Pons (tissue), 1 donor: ENCODE data around the gene IKZF4.
"Not testable (repeated sequence)": the region's sequence is repeated elsewhere in the genome, so short reads cannot be mapped to it uniquely, and the experiment has no call there.

ENCODE experiments used
- DNase-seq: peaks from one replicate; pipeline ENCODE4 v3.0.0-alpha.2; 2016; ENCODE audit warnings: low spot score

Gene IKZF4

DNA sequence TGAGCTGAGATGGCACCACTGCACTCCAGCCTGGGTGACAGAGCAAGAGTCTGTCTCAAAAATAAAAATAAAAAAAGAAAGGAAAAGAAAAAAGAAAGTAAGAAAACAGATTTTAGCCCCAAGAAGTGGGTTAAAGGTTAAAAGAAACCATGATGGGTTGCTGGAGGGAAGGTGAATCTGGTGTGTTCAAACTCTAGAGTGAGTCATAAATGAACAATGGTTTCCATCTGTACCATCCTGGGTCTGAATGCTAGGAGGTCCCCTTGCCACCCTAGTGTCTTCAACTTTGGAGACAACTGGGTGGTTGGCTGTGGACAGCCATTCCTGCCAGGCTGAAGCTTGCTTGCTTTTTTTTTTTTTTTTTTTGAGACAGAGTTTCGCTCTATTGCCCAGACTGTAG, 19.3 kb downstream of the IKZF4 start:
- no peak for DNase-seq

DNA sequence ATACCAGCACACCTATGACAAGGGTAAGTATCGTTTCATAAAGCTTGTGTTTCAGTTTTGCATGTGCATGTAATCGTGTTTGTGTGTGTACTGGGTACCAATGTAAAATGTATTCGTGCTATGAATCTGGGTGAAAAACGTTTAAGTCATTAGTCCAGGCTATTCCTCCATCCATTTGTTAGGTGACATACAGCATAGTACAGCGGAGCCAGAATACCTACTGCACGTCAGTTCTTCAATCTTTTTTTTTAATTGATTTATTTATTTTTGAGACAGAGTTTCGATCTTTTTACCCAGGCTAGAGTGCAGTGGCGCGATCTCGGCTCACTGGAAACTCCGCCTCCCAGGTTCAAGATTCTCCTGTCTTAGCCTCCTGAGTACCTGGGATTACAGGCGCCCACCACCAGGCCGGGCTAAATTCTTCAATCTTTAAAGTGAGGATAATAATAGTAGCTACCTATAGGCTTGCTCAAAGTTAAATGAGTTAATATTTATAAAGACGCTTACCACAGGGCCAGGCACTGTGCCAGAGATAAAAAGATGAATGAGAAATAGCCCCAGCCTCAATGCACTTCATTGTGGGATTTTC, 20.2 kb downstream of the IKZF4 start:
- no peak for DNase-seq

DNA sequence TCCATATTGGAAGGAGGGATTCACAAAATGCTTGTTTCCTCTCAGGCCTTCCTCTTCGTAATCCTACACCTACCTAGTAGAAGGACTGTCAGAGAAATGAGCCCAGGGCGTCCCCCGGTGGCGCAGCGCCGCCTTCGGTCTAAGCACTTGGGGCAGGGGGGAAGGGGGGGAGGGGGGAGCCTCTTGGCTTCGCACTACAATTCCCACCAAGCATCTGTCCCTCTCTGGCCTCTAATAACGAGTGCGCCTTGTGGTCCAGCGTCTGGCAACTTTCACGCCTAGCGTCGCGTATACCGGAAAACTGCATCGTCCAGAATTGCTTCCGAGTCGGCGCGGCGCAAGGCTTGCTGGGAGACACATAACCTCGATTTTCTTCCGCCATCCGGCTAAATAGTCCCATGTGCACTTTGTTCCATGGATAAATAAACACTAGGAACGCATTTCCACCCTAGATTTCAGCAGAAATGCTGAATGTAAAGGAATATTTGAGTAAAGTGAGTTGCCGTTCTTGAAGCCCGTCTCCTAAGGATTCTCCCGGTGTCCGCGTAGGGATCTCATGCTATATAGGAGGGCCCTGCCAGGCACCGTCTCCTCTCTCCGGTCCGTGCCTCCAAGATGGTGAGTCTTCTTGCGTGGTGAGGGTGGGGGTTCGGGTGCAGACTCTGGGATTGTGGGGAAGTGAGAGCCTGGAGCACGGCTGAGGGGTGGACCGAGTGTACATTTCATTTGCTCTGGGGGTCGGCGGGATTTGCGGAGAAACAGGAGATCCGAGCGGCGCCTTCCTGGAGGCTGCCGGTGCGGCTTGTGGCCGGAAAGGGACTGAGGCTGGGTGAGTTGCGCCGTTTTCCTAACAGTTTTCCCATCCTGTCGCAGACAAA, 20.9 kb downstream of the IKZF4 start, which contains the start of gene RPS26:
RPS26 (plus strand) TSS at position 367 of the 878 bp plus-strand sequence; CDS start at position 616, 249 bp downstream.
- DNase-seq, result peak; percentile 99

DNA sequence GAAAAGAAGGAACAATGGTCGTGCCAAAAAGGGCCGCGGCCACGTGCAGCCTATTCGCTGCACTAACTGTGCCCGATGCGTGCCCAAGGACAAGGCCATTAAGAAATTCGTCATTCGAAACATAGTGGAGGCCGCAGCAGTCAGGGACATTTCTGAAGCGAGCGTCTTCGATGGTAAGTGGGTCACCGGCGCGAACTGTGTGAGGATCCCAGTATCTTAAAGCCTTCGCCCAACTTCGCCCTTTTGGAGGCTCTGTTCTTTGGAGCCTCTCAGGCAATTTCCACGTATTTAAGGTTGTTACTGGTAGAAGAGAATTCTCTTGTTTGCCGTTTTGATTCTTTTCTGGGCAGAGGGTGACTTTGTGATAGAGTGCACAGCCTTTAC, 21.6 kb downstream of the IKZF4 start:
- not testable (repeated sequence) for DNase-seq

DNA sequence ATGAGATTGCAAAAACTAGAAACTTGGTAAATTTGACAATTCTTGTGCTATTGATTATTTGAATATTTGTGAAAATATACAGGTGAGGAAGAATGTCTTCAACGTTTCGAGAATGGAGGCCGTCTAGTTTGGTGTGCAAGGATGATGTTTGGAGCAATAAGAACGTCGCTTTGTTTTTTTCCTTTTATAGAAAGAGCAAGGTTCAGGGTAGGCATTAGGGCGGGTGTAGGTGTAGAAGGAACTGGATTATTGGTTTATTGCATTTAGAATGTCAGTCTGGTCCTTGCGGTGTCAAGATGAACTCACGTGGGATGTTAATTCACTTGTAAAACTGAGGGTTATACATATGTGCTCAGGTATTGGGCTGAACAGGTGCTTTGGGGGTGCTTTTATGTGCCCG, 22.0 kb downstream of the IKZF4 start:
- no peak for DNase-seq

DNA sequence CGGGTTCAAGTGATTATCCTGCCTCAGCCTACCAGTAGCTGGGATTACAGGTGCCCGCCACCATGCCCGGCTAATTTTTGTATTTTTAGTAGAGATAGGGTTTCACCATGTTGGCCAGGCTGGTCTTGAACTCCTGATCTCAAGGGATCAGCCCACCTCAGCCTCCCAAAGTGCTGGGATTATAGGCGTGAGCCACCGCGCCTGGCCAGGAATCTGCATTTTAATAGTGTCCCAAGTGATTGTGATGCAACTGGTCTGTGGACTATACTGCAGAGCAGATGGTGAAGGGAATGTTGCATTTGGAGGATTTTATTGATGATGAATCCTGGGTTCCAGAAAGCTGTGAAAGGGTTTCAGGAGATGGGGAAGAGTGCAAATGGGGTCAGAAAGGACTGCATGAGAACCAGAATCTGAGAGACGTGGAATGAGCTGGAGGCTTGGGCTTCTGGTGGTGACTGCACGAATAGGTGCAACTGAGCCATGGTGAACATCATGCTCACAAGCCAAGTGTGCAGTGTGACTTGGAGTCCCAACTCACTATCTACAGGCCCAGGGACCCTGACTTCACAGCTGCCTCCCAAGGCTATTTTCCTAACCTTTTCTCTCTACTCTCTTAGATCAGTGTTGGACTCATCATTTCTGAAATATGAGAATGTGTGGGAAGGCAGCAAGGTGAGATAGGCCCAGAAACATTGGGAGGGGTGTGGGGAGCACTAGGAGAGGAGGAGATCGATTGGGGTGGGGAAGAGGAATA, 25.4 kb downstream of the IKZF4 start:
- DNase-seq, result no peak

DNA sequence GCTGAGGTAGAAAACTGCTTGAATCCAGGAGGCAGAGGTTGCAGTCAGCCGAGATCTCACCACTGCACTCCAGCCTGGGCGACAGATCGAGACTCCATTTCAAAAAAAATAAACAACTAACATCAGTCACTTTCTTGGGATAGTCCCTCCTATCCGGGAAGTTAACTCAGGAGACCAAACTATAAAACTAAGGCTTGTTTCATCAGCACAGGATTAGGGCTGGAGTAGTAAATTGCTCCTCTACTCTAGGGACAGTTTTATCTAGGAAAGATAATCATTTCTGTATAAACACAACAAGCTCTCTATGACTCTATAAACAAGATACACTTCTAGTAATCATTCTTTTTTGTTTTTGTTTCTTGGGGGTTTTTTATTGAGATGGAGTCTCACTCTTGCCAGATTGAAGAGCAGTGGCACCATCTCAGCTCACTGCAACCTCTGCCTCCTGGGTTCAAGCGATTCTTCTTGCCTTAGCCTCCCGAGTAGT, 32.6 kb downstream of the IKZF4 start:
- DNase-seq, result no peak

DNA sequence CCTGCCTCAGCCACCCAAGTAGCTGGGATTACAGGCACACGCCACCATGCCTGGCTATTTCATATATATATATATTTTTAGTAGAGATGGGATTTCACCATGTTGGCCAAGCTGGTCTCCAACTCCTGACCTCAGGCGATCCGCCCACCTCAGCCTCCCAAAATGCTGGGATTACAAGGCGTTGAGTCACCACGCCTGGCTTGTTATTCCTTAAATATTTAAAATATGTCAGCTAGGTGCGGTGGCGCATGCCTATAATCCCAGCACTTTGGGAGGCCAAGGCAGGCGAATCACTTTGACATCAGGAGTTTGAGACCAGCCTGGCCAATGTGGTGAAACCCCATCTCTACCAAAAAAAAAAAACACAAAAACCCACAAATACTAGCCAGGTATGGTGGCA, 39.1 kb downstream of the IKZF4 start:
- DNase-seq, result not testable (repeated sequence)

DNA sequence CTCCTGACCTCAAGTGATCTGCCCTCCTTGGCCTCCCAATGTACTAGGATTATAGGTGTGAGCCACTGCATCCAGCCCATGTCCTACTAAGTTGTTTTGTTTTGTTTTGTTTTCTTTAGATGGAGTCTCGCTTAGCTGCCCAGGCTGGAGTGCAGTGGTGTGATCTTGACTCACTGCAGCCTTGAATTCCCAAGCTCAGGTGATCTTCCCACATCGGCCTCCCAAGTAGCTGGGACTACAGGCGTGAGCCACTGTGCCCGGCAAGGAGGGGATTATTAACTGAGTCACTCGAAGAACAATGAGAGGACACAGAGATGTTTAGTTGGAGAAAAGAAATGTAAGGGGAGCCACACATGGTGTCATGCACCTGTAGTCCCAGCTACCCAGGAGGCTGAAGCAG, 41.1 kb downstream of the IKZF4 start:
- DNase-seq, result no peak

DNA sequence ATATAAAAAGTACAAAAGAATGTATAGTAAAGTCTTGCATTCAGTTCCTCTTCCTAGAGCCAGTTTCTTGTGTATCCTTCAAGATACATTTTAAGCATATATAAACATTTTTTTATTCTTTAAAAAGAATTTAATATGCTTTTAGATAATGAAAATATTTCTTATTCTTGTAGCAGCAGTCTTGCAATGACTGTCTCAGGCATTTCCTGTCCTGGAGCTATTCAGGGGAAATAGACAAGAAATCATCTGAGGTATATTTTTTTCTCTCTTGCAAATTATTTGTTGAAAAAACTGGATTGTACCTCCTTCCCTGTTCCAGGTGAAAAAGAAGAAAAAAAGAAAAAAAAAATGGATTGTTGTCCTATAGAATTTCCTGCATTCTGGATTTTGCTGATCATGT, 42.2 kb downstream of the IKZF4 start:
- no peak for DNase-seq

DNA sequence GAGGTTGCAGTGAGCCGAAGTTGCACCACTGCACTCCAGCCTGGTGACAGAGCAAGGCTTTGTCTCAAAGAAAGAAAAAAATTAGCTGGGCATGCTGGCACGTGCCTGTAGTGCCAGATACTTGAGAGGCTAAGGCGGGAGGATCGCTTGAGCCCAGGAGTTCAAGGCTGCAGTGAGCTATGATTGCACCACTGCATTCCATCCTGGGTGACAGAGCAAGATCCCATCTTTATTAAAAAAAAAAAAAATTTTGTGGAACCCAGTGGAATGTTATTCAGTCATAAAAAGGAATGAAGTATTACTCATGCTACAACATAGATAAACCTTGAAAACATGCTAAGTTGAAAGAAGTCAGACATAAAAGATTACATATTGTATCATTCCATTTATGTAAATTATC, 50.8 kb downstream of the IKZF4 start:
- no peak for DNase-seq

DNA sequence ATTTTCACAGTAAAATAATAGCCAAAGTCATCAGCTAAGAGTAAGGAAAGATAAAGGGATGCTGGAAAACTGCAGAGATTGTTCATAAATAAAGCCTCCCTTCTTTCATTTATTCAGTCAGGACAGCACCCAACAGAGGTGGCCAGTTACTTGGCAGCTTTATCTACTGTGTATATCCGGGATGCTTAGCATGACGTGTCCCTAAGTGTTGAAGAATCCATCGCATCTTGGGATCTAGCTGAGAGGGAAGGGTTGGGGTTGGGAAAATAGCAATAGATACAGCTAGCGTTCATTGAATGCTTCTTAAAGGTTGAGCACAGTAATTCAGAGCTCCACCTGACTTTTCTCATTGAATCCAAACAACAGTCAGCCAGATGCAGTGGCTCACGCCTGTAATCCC, 53.6 kb downstream of the IKZF4 start:
- no peak for DNase-seq

DNA sequence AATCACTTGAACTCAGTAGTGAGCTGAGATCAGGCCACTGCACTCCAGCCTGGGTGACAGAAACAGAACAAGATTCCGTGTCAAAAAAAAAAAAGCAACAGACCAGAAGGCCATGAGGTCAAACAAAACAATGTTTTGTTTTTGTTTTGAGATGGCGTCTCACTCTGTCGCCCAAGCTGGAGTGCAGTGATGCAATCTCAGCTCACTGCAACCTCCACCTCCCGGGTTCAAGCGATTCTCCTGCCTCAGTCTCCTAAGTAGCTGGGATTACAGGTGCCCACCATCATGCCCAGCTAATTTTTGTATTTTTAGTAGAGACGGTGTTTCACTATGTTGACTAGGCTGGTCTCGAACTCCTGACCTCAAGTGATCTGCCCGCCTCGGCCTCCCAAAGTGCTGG, 57.1 kb downstream of the IKZF4 start:
- DNase-seq, result not testable (repeated sequence)

DNA sequence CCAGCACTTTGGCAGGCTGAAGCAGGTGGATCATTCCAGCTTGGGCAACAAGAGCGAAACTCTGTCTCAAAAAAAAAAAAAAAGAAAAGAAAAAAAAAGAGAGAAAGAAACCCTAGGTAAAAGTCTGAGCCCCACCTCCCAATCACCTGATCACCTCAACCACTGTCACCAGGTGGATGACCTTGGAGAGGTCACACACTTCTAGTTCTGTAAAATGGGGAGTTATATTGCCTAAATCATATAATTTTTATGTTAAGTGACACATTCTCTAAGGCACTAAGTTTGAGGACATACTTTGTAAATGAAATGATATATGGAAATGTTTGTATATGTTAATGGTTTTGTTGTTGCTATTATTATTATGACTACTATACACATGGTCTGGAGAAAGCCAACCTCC, 57.6 kb downstream of the IKZF4 start:
- DNase-seq, result no peak

DNA sequence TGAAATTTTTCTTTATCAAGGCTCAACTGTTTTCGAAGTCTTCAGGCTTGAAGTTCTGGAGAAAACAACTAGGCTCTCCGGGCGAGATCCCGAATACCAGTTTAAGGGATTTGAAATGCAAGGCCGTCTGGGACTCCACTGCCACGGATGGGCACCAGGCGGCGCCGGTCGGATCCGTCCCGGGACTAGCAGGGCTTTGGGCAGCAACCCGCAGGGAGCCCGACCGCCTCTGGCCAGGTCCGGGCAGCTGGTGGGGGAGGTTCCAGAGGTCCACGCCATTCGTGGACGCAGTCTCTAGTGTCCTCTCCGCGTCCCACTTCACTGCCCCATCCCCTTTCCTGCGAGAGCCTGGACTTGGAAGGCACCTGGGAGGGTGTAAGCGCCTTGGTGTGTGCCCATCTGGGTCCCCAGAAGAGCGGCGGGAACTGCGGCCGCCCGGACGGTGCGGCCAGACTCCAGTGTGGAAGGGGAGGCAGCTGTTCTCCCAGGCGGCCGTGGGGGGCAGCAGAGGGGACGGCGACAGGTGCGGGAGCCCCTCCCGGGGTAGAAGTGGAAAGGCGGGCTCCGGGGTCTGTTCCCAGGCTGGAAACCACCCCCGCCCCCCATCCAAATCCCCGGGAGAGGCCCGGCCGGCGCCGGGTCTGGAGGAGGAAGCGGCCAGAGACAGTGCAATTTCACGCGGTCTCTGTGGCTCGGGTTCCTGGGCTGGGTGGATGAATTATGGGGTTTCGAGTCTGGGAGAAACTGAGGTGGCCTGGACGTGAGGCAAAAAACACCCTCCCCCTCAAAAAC, 58.3 kb downstream of the IKZF4 start:
- peak; percentile 86 for DNase-seq

DNA sequence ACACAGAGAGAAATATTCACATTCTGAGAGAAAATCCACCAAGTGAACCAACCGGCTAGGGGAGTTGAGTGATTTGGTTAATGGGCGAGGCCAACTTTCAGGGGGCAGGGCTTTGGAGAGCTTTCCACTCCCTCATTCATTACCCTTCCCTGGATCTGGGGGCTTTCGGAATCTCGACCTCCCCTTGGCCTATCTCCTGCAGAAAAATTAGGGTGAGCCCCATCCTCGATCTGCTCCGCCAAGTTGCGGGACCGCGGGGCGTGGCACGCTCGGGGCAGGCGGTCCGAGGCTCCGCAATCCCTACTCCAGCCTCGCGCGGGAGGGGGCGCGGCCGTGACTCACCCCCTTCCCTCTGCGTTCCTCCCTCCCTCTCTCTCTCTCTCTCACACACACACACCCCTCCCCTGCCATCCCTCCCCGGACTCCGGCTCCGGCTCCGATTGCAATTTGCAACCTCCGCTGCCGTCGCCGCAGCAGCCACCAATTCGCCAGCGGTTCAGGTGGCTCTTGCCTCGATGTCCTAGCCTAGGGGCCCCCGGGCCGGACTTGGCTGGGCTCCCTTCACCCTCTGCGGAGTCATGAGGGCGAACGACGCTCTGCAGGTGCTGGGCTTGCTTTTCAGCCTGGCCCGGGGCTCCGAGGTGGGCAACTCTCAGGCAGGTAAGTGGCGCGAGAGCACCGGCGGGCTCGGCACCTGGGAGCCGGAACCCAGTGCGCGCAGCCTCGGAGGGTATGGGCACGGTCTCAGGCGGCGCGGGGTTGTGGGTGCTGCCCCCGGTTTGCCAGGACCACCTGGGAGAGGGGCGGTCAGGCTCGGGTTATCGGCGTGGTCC, 59.1 kb downstream of the IKZF4 start, which contains the start of gene ERBB3:
ERBB3 (plus strand) TSS at position 443 of the 833 bp plus-strand sequence; CDS start at position 579, 136 bp downstream.
- DNase-seq, result peak; percentile 84

DNA sequence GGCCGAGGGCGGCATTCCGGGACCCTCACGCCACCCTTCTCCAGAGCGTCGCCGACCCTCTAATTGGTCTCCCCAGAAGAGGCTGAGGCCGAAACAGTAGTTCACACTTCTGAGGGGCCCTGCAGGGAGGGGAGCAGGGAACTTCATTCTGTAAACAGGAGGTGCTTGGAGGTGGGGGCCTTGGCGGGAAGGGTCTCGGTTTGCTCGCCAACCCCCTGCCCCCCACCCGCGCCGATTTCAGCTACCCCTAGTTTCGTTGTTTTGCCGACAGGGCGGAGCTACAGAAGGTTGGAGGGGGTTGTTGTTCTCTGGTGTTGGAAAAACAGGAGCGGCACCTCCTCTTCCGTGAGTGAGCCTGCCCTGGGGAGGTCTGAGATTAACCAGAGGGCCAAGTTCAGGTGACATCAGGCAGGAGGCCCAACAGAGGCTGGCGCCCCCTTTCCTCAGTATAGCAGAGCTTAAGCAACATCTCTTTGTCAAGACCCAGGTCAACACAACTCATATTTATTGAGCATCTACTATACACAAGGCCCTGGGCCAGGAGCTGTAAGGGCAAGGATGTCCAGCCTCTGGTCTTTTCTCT, 59.8 kb downstream of the IKZF4 start:
- no peak for DNase-seq

DNA sequence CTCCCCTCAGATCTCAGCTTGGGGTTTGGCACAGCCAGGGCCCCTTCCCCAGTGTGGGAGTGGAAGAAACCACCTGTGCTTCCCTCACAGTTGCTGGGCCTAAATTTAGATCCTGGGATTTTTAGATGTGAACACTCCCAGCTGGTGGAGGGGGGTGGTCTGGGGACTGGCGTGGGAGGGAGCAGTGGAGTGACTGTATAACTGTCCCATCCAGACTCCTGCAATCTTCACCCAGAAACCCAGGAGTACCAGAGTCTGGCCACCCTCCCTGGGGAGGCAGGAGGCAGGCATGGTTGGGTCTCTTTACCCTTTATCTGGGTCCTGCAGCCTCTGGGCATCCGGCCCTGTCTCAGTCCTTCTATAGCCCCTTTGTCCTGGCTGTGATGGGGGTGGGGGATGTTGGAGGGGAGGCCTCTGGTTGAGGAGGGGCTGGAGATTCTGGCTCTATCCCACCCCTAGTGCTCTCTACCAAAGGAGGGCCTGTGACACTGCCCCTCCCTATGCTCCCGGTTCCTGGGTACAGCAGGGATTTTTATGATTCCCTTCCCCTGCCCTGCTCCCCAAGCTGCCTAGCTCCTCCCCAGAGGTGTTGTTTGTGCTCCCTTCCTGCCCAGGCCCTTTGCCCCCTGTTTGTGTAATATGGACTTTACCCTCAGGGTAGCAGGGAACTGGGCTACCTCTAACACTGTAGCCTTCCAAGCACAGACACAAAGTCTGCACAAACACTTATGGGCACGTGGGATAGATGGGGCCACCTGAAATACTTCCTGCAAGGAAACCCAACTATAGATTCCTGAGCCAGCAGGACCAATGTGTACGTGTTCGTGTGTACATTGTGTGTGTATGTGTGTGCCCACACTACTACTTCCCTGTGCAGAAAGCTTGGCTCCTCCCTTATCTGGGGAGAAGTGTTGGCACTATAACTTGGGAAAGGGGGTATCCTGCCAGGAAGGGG, 60.8 kb downstream of the IKZF4 start:
- DNase-seq, result peak; percentile 89

DNA sequence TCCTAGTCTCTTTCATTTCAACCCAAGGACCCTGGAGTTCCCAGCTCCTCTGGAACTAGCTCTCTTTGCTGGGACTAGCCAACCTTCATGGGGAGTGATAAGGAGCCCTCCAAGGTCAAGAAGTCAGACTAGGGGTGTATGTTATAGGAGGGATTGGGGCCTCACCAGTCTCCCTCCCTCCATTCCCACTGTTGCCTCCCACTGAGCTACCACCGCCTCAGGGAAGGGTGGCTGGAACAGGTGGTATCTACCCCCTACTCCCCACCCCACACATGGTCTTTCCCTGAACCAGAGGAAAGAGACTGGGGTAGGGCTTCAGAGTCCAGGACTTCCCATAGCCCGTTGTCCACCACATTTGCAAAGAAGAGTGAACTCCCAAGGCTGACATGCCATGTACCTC, 61.5 kb downstream of the IKZF4 start:
- DNase-seq, result no peak
